ENCODE data around the gene MBD4.

MBD4 gene

GRCh38 chr3:129462361-129462968, 22.7 kb upstream of the MBD4 start:
- no peak for DNase-seq

DNA sequence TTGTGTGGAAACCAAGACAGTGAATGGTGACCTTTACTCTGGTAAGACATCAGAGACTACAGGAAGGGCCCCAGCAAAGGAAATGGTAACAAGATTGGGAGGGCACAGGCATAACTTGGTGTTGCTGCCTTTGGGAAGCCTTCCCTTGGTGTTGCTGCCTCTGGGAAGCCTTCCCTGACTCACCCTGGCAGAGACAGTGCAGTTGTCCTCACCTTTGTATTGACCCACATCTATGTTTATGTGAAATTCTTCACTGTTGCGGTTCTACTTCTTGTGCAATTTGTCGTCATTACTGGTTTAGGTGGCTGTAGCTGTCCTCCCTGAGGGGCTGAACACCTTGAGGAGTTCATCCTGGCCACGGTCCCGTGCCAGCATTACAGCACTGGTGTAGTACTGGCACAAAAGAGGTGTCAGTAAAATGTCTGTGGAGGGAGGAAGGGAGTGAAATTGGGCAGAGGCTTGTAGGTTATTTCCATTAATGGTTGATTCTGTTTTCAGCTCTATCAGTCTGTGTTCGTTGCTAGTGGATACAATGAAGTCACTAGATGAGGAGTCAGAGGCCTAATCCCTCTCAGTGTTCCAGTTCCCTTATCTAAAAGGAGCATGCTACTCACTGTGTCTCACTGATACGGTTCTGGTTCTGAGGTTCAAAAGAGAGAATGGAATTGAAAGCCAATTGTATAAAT, 21.9 kb upstream of the MBD4 start:
- DNase-seq, result no peak

GRCh38 chr3:129461022-129461421, 21.3 kb upstream of the MBD4 start:
- DNase-seq, result no peak

DNA sequence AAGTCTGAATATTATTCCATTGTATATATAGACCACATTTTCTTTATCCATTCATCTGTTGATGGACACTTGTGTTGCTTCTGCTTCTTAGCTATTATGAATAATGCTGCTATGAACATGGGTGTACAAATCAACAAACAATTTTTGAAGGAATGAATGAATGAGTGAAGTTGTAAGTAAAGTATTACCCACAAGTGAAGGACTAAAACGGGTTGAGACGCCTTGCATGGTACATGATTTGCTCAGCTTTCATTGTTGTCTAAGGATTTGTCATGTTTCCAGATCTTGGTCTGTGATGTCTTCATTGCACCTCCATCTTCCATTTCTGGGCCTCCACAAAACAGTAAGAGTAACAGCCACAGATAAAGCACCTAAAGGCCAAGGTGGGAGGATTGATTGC, 20.8 kb upstream of the MBD4 start:
- no peak for DNase-seq

DNA sequence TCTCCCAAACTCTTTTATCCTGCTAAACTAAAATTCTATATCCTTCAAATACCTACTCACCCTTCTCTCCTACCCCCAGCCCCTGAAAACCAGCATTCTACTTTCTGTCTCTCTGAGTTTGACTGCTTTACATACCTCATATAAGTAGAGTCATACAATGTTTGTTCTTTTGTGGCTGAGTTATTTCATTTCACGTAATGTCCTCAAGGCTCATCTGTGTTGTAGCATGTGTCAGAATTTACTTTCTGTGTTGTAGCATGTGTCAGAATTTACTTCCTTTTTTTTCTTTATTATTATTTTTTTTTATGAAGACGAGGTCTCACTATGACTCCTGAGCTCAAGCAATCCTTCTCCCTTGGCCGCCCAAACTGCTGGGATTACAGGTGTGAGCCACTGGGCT, 20.4 kb upstream of the MBD4 start:
- DNase-seq, result no peak

DNA sequence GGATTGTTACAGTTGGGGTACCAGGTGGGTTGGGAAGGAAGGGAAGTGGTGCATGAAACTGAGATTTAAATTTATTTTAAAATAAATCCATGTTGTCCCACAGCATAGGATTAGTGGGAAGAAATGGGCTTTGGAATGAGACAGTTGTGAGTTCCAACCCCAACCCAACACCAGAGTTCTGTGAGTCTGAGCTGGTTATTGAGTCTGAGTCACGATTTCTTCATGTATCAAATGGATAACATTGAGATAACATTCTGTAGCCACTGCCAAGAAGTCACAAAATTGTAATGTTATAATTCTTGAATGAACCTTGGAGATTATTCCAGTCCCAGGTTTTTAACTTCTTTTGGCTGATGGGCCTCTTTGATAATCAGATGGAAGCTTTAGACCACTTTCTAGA, 14.0 kb upstream of the MBD4 start:
- no peak for DNase-seq

- DNase-seq, result no peak
These were observed 9.7 kb upstream of the MBD4 start for GRCh38 chr3:129449279-129450115.

DNA sequence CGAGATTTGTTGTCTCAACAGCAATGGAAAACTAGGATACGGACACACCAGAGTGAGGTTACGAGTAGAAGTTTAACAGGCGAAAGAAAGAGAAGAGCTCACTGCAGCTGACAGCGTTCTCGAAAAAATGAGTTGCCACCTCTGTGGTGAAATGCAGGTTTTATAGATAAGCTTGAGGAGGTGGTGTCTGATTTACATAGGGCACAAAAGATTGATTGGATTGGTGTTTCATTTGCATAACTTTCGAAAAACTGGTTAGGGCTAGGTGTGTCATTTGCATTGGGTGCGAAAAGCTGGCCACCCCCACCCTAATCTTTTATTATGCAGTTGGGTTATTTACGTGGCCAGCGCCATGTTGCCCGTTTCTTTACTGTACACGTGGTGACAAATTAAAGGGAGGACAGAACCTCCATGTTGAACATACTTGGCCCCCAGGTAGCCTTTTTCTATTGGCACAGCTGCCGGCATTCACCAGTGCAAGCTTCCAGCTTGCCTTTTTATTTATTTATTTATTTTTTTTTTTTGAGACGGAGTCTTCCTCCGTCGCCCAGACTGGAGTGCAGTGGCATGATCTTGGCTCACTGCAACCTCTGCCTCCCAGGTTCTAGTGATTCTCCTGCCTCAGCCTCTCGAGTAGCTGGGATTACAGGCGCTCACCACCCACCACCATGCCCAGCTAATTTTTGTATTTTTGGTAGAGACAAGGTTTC, 8.6 kb upstream of the MBD4 start:
- no peak for DNase-seq

DNA sequence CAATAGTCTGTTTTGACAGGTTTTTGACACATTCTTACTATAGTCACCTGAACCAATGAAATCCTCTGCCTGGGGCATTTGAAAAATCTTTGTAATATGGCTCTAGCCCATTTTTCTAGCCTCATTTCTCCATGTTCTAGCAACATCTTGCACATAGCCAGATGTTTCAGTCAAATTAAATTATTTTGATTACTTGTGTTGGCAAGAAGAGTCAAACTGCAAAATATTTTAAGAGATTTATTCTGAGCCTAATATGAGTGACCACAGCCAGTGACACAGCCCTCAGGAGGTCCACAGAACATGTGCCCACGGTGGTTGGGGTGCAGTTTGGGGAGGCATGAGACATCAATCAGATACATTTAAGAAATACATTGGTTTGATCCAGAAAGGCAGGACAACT, 7.2 kb upstream of the MBD4 start:
- no peak for DNase-seq

- no peak for DNase-seq
These were observed 5.7 kb upstream of the MBD4 start for GRCh38 chr3:129445471-129445870.

DNA sequence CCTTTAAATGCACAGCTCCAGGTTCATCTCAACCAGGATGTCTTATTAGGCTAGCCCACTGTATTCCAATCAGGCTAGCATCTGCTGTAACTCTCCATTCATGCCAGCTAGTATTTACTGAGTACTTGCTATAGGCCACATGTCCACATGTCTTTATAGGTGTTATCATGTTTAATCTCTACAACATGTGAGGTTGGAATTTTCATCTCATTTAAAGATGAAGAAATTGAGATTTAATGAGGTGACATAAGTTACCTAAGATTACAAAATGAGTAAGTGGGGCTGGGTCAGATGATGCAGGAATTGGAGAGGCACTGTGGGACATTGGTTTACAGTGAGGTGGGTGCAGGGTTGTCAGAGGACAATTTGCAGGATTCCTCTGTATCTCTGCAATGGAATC, 3.2 kb upstream of the MBD4 start:
- DNase-seq, result no peak

- no peak for DNase-seq
These were observed 2.7 kb upstream of the MBD4 start for GRCh38 chr3:129442486-129442885.

GRCh38 chr3:129441782-129442181, 2.0 kb upstream of the MBD4 start:
- no peak for DNase-seq

GRCh38 chr3:129441215-129441614, 1.5 kb upstream of the MBD4 start:
- DNase-seq, result peak; percentile 44

DNA sequence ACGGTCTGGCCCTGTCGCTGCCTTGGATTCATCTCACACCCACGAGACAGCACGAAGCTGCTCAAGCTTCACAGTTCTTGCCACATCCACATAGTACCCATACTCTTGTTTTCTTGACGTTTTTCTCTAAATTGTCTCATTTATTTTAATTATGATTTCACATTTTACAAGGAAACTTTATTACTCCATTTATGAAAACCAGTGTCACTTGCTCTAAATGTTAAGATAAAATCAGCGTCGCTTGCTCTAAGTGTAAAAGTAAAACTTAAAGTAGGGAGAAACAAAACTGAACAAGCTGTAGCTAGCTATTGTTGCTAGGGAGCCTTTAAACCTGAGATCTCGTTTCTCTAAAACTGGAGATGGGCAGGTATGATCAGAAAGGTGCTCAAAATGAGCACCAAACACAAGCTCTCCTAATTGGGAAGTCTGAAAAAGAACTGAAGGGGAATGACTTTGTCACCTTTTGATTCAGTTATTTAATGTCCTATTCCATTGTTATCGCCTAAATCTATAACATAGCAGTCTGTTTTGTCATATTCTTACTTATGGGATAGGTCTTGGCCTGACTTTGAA, 956 bp upstream of the MBD4 start:
- DNase-seq, result no peak

GRCh38 chr3:129439226-129439816, 427 bp downstream of the MBD4 start:
- peak; percentile 58 for DNase-seq

DNA sequence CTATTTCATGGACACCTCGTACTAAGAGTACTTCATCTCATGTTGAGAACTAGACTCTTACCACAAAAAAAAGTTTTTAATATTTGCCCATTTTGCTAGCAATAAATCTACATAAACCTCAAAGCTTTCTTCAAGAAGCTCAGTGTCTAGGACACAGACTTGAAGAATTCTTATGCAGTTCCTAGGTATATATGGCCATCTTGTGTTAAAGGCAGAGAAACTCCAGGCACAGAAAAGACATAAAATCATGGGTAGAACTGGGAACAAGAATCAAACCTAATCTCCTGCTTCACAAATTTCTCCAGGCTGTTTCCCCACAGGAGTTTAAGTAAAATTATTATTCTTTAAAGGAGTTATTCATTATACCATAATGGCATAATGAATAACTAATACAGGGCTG, 4.4 kb downstream of the MBD4 start:
- no peak for DNase-seq

GRCh38 chr3:129434140-129434539, 5.6 kb downstream of the MBD4 start:
- no peak for DNase-seq

DNA sequence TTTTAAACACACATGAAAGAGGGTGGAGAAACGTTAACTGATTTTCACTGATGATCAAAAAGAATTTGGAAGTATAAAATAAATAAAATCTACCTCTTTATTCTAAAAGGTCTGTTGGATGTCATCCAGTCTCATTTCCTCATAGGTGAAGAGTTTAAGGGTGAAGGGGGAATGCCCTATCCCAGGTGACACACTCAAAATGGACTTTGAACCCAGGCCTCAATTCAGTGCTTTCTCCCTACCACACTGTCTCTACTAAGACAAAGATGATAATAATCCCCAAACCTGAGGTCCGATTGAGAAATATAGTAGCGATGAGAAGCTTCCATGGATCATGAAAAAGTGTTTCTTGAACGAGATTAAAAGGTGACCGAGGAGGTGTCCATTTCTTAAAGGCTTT, 6.2 kb downstream of the MBD4 start:
- no peak for DNase-seq

DNA sequence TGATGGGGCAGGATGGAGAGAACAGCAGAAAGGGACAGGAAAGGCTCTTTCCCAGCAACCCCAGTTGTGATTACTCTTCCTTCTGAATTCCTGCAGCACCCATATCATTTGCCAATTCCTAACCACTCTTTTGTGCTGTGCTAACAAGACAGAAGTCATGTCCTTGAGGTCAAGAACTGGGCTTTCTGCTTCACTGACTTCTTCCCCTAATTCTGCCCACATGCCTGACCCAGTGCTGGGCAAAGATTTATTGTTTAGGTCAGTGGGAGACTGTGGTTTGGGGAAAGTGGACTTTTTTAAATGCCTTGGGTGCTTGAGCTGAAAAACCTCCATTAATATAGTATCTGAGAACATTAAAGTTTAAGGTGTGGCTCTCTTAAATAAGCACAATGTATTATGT, 7.1 kb downstream of the MBD4 start:
- DNase-seq, result no peak

DNA sequence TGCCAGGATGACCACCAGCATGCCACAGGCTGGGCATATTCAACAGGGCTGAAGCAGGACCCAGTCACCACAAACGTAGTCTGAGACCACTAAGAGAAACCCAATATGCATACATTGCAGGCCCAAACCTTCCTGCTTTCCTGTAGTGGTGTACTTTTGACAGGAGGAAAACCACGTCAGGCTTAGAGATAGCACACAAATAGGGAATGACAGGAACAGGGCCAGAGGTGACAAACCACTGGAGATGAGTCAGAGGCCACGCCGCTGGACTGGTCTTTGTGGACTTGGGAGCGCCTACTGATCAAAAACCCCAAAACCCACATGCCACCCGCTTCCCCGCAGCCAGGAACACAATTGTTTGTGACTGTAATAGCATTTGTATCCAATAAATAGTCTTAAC, 7.7 kb downstream of the MBD4 start:
- DNase-seq, result no peak

DNA sequence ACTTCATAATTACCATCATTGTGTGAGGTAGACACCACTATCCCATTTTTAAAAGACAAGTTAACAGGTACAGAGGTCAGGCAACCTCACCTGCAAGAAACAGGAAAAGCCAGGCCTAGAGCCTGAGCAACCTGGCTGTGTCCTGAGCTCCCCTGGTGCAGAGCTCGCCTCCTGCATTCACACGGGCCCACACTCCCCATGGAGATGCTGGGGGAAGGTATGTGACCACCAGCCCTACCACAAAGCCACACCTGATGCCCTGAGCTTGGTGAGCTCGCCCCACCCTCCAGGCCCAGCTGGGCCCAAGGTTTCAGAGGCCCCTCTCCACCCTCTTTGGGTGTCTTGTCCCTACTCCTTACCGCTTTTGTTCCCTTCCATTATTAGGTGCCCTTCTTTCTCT, 10.1 kb downstream of the MBD4 start:
- DNase-seq, result no peak

DNA sequence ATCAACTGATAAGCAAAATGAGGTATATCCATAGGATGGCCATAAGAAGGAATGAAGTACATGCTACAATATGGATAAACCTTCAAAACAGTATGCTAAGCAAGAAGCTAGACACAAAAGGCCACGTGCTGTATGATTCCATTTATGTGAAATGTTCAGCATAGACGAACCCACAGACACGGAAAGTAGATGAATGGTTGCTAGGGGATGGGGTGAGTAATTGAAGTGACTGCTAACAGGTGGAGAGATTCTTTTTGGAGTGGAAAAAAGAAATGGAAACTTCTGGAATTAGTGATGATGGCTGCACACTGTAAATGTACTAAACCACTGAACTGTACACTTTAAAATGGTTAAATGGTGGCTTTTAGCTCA, 10.7 kb downstream of the MBD4 start:
- DNase-seq, result no peak
